H9 (cell line): ENCODE results near the gene FAM83E. TPM values are rescaled to one million over a fixed set of nuclear protein-coding genes. Genes with fewer than 3 reads are reported as not detected.

ENCODE experiments used
- DNase-seq: peaks from one replicate; pipeline ENCODE4 v3.0.0-alpha.2; 2017
- H2AFZ ChIP-seq: one replicate; pipeline ENCODE4 v1.6.1; 2013; ENCODE audit warnings: mild to moderate bottlenecking, low read length, control low read depth, moderate library complexity
- H2AK5ac ChIP-seq: 2 replicates; pipeline ENCODE4 v1.6.1; 2013; ENCODE audit warnings: low read length, control low read depth, mixed read lengths; ENCODE audit not compliant: insufficient read length
- H2BK120ac ChIP-seq: one replicate; pipeline ENCODE4 v1.6.1; 2013; ENCODE audit warnings: low read depth, mild to moderate bottlenecking, low read length, control low read depth, inconsistent platforms; ENCODE audit not compliant: poor library complexity, severe bottlenecking
- H2BK12ac ChIP-seq: 2 replicates; pipeline ENCODE4 v1.6.1; 2013; ENCODE audit warnings: low read length, control low read depth, mixed read lengths, low read depth; ENCODE audit not compliant: insufficient read length
- H2BK15ac ChIP-seq: 2 replicates; pipeline ENCODE4 v1.6.1; 2013; ENCODE audit warnings: low read depth, low read length, control low read depth
- H2BK20ac ChIP-seq: one replicate; pipeline ENCODE4 v1.6.1; 2013; ENCODE audit warnings: low read depth, mild to moderate bottlenecking, low read length, control low read depth, inconsistent platforms; ENCODE audit not compliant: poor library complexity, severe bottlenecking
- H2BK5ac ChIP-seq: 2 replicates; pipeline ENCODE4 v1.6.1; 2013; ENCODE audit warnings: low read length, control low read depth, mixed read lengths; ENCODE audit not compliant: insufficient read length
- H3K14ac ChIP-seq: 2 replicates; pipeline ENCODE4 v1.6.1; 2013; ENCODE audit warnings: low read length, control low read depth; ENCODE audit not compliant: insufficient read depth
- H3K18ac ChIP-seq: 2 replicates; pipeline ENCODE4 v1.6.1; 2013; ENCODE audit warnings: low read depth, mild to moderate bottlenecking, mixed read lengths, low read length, control low read depth; ENCODE audit not compliant: insufficient read length
- H3K23ac ChIP-seq: 2 replicates; pipeline ENCODE4 v1.6.1; 2013; ENCODE audit warnings: low read length, control low read depth, mixed read lengths, low read depth; ENCODE audit not compliant: insufficient read length
- H3K23me2 ChIP-seq: 2 replicates; pipeline ENCODE4 v1.6.1; 2013; ENCODE audit warnings: low read depth, mild to moderate bottlenecking, mixed read lengths, low read length, control low read depth; ENCODE audit not compliant: insufficient read length, poor library complexity, severe bottlenecking
- H3K27ac ChIP-seq: 2 replicates; pipeline ENCODE4 v1.5.1; 2013; ENCODE audit warnings: low read length, control low read depth, mixed read lengths, low read depth; ENCODE audit not compliant: insufficient read length
- H3K27me3 ChIP-seq: 2 replicates; pipeline ENCODE4 v1.6.1; 2013; ENCODE audit warnings: low read length, control low read depth, inconsistent platforms; ENCODE audit not compliant: insufficient read depth
- H3K4ac ChIP-seq: 2 replicates; pipeline ENCODE4 v1.6.1; 2013; ENCODE audit warnings: low read depth, mild to moderate bottlenecking, control low read depth, inconsistent platforms, low read length, moderate library complexity
- H3K4me1 ChIP-seq: 2 replicates; pipeline ENCODE4 v1.6.1; 2013; ENCODE audit warnings: low read length, control low read depth, inconsistent platforms; ENCODE audit not compliant: insufficient read depth
- H3K4me2 ChIP-seq: 2 replicates; pipeline ENCODE4 v1.6.1; 2013; ENCODE audit warnings: low read length, control low read depth, mixed read lengths; ENCODE audit not compliant: insufficient read length, insufficient read depth
- H3K56ac ChIP-seq: 2 replicates; pipeline ENCODE4 v1.6.1; 2013; ENCODE audit warnings: low read depth, mild to moderate bottlenecking, mixed read lengths, low read length, control low read depth; ENCODE audit not compliant: insufficient read length
- H3K79me1 ChIP-seq: 2 replicates; pipeline ENCODE4 v1.6.1; 2013; ENCODE audit warnings: low read depth, mild to moderate bottlenecking, moderate library complexity, low read length, control low read depth, inconsistent platforms; ENCODE audit not compliant: insufficient read depth, poor library complexity, severe bottlenecking
- H3K79me2 ChIP-seq: 2 replicates; pipeline ENCODE4 v1.6.1; 2013; ENCODE audit warnings: low read length, control low read depth, inconsistent platforms; ENCODE audit not compliant: insufficient read depth
- H3K9ac ChIP-seq: 2 replicates; pipeline ENCODE4 v1.6.1; 2013; ENCODE audit warnings: low read length, control low read depth, mixed read lengths; ENCODE audit not compliant: insufficient read length; ENCODE audit errors: extremely low read depth
- H3K9me3 ChIP-seq: one replicate; pipeline ENCODE4 v1.6.1; 2013; ENCODE audit warnings: low read depth, low read length, inconsistent platforms; ENCODE audit not compliant: control insufficient read depth
- H3T11ph ChIP-seq: one replicate; pipeline ENCODE4 v1.6.1; 2013; ENCODE audit warnings: mild to moderate bottlenecking, low read length, control low read depth, inconsistent platforms
- H4K20me1 ChIP-seq: one replicate; pipeline ENCODE4 v1.6.1; 2013; ENCODE audit not compliant: control insufficient read depth, insufficient read length, insufficient read depth
- H4K5ac ChIP-seq: 2 replicates; pipeline ENCODE4 v1.6.1; 2013; ENCODE audit warnings: low read depth, mild to moderate bottlenecking, mixed read lengths, low read length, control low read depth; ENCODE audit not compliant: insufficient read length
- H4K8ac ChIP-seq: replicated peaks from 2 replicates; pipeline ENCODE4 v1.6.1; 2013; ENCODE audit warnings: low read length, control low read depth, mixed read lengths, low read depth; ENCODE audit not compliant: insufficient read length
- H4K91ac ChIP-seq: 2 replicates; pipeline ENCODE4 v1.6.1; 2013; ENCODE audit warnings: low read depth, mild to moderate bottlenecking, moderate library complexity, mixed read lengths, low read length, control low read depth; ENCODE audit not compliant: insufficient read length
- H3K27ac Mint-ChIP-seq, 3 experiments: 2 replicates in 2 of 3; 3 replicates in 1 of 3; pipeline ENCODE4 v1.8.0; 2020 to 2021; ENCODE audit warnings: mixed read lengths in 3 of 3, mild to moderate bottlenecking in 1 of 3, moderate library complexity in 1 of 3
- H3K27me3 Mint-ChIP-seq: 2 replicates; pipeline ENCODE4 v1.8.0; 2021; ENCODE audit warnings: low read depth, mild to moderate bottlenecking, moderate library complexity, mixed read lengths
- H3K36me3 Mint-ChIP-seq, 3 experiments: 2 replicates in 2 of 3; 3 replicates in 1 of 3; pipeline ENCODE4 v1.8.0; 2020 to 2021; ENCODE audit warnings: low read depth in 3 of 3, mixed read lengths in 3 of 3; ENCODE audit not compliant: insufficient read depth in 1 of 3
- H3K4me1 Mint-ChIP-seq, 2 experiments: 2 replicates each; pipeline ENCODE4 v1.8.0; 2020; ENCODE audit warnings: mixed read lengths in 2 of 2
- H3K4me3 Mint-ChIP-seq, 2 experiments: 2 replicates in 1 of 2; 3 replicates in 1 of 2; pipeline ENCODE4 v1.8.0; 2020 to 2021; ENCODE audit warnings: mild to moderate bottlenecking in 2 of 2, mixed read lengths in 2 of 2, moderate library complexity in 1 of 2
- H3K9me3 Mint-ChIP-seq, 2 experiments: 2 replicates in 1 of 2; 3 replicates in 1 of 2; pipeline ENCODE4 v1.8.0; 2020; ENCODE audit warnings: mild to moderate bottlenecking in 2 of 2, mixed read lengths in 2 of 2, moderate library complexity in 1 of 2
- CTCF ChIP-seq: fragments of 200-600 bp; sonication (generic); conservative IDR thresholded peaks from 3 replicates; pipeline ENCODE4 v1.8.0; 2021; ENCODE audit warnings: antibody characterized with exemption, mild to moderate bottlenecking
- WGBS: extraction: QIAGEN DNeasy Blood & Tissue Kit; methylation state at CpG from one replicate; pipeline ENCODE4 v1.1.7; 2013; ENCODE audit warnings: missing lambda C conversion rate, low lambda C conversion rate, mixed read lengths; ENCODE audit not compliant: insufficient read length; ENCODE audit errors: extremely low coverage; 5-methylcytosine and 5-hydroxymethylcytosine counted together
- total RNA-seq: library from RNA; stranded (reverse); gene quantifications from 2 replicates; pipeline ENCODE4 v1.2.1, GENCODE V29; 2021

FAM83E gene
- total RNA-seq, 1 experiment from 2014 or later: 9.2 TPM

DNA sequence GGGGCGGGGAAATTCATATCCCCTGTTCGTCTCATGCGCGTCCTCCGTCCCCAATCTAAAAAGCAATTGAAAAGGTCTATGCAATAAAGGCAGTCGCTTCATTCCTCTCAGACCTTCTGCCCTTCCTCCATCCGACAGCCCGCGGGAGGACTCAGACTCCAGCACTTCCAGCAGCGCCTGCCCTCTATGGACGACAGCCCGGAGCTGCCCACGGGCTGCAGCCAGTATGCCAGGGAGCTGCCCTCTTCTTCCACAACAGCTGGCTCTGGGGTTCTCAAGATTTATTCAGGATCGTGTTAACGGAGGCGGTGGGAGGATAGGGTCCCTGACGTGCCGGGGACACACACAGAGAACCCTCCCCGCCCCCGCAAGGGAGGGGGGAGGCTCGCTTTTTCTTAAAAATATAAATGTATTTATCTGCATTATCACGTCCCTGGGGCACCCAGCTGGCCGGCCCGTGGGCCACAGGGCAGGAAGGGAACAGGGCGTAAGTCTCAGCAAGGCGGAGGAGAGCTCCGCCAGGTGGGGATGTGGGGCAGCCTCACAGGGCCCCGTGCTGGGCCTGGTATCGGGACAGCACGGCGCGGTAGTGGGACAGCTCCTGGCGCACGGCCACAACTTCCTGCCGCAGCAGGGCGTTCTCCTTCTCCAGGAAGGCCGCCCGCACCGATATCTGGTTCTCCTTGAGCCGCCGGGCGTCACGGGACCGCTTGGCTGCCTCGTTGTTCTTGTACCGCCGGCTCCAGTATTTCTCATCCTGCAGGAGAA, 15.6 kb upstream of the FAM83E start:
- Histone ChIP-seq H3K9me3 (no peaks in the 10 kb centered on the region), H3K27me3 (no peaks in the 10 kb centered on the region), H3K18ac (peak overlapping the region; percentile 72), H3K4me1 (peaks cover 7% of the 10 kb centered on the region; the same call in 1 of the 2 replicates), H2BK20ac (no peak overlapping the region), H3K23ac (no peak overlapping the region), H2AK5ac (no peak overlapping the region), H2BK5ac (no peak overlapping the region), H2BK120ac (no peak overlapping the region), H4K8ac (no peak overlapping the region), H4K5ac (no peak overlapping the region), H3K9ac (no peak overlapping the region), H2BK12ac (no peak overlapping the region), H2BK15ac (no peak overlapping the region), H4K20me1 (no peaks in the 10 kb centered on the region), H3K56ac (no peak overlapping the region), H3T11ph (no peak overlapping the region), H3K4me2 (peak overlapping the region; percentile 58), H3K14ac (peak overlapping the region; percentile 8; the same call in 1 of the 2 replicates), H4K91ac (no peak overlapping the region), H3K4ac (no peak overlapping the region), H3K27ac (peak overlapping the region; percentile 18), H3K79me1 (no peaks in the 10 kb centered on the region), H3K79me2 (no peaks in the 10 kb centered on the region), H3K23me2 (peaks cover 17% of the 10 kb centered on the region), H2AFZ (no peak overlapping the region)
- peaks cover 5 to 25% (median 19%) of the 10 kb centered on the region in 3 experiments for H3K36me3 Mint-ChIP-seq
- peak; percentile 56 for TF ChIP-seq CTCF
- DNase-seq: peak; percentile 79
- H3K27me3 Mint-ChIP-seq: no peaks in the 10 kb centered on the region
- peak overlapping the region; percentile 97 to 99 (median 99) for H3K27ac Mint-ChIP-seq
- no CpG with 5 or more reads among the region's 47 CpGs for WGBS
- H3K9me3 Mint-ChIP-seq: no peaks in the 10 kb centered on the region
- H3K4me3 Mint-ChIP-seq: peak overlapping the region; percentile 64 to 82
- H3K4me1 Mint-ChIP-seq: peaks cover 22 to 50% of the 10 kb centered on the region in 2 experiments
